Skin epidermis (tissue), 12 donors: Measurements from ENCODE around the gene SIM1.

Source experiments
- H3K27ac ChIP-seq, 21 experiments: fragments of 200-600 bp; sonication (generic) in 11 of 21; one replicate each; pipeline ENCODE4 v1.5.0; 2020; ENCODE audit warnings: mild to moderate bottlenecking in 3 of 21, inconsistent platforms in 2 of 21, moderate library complexity in 2 of 21
- H3K4me3 ChIP-seq, 7 experiments: fragments of 200-600 bp; sonication (generic) in 2 of 7; one replicate each; pipeline ENCODE4 v1.5.0; 2020; ENCODE audit warnings: inconsistent platforms in 2 of 7, mild to moderate bottlenecking in 2 of 7, moderate library complexity in 1 of 7

The SIM1 gene

GRCh38 chr6:100339574-100340255, 125.0 kb downstream of the SIM1 start:
- no peak overlapping the region for H3K27ac ChIP-seq
- no peak overlapping the region for H3K4me3 ChIP-seq

- Histone ChIP-seq H3K27ac (no peak overlapping the region), H3K4me3 (no peak overlapping the region)
Observed at GRCh38 chr6:100338090-100338489, 126.6 kb downstream of the SIM1 start.

- Histone ChIP-seq H3K4me3 (no peak overlapping the region), H3K27ac (no peak overlapping the region)
Observed at GRCh38 chr6:100336876-100337275, 127.8 kb downstream of the SIM1 start.

- H3K27ac ChIP-seq: no peak overlapping the region
- no peak overlapping the region for H3K4me3 ChIP-seq
Observed at GRCh38 chr6:100335991-100336390, 128.7 kb downstream of the SIM1 start.
